HL-60 (cell line): Measurements from ENCODE around the gene ZRANB2.

Experiments
- DNase-seq, 2 experiments: peaks; one replicate each; pipeline ENCODE4 v3.0.0-alpha.2; 2010 to 2020; ENCODE audit warnings: low read depth in 1 of 2, low spot score in 1 of 2
- H3K27ac ChIP-seq: fragments of 250-450 bp; sonication (Bioruptor Pico); replicated peaks from 2 replicates; pipeline ENCODE4 v1.5.1; 2020; ENCODE audit warnings: mild to moderate bottlenecking, moderate library complexity
- H3K27me3 ChIP-seq: fragments of 250-450 bp; sonication (Bioruptor Pico); 2 replicates; pipeline ENCODE4 v1.5.1; 2021; ENCODE audit warnings: mild to moderate bottlenecking, moderate library complexity; ENCODE audit not compliant: insufficient read depth, poor library complexity, severe bottlenecking
- H3K4me3 ChIP-seq: replicated peaks from 2 replicates; pipeline ENCODE4 v1.5.1; 2011; ENCODE audit warnings: mild to moderate bottlenecking, control low read depth, low read length; ENCODE audit not compliant: insufficient read depth
- GABPA ChIP-seq: IDR thresholded peaks from 2 replicates; pipeline ENCODE4 v1.6.1; 2012; ENCODE audit warnings: low read depth
- POLR2AphosphoS5 ChIP-seq: IDR thresholded peaks from 2 replicates; pipeline ENCODE4 v1.6.1; 2012; ENCODE audit warnings: low read depth
- SPI1 ChIP-seq: IDR thresholded peaks from 2 replicates; pipeline ENCODE4 v1.6.1; 2012; ENCODE audit warnings: low read depth, mild to moderate bottlenecking, borderline replicate concordance
- TF ChIP-seq, protein P1 (sequence below): IDR thresholded peaks from one replicate; pipeline ENCODE4 v1.5.1; 2011; ENCODE audit warnings: low read length, control low read depth, inconsistent platforms; ENCODE audit not compliant: insufficient read depth
- TF ChIP-seq, protein P2 (sequence below): IDR thresholded peaks from 2 replicates; pipeline ENCODE4 v1.6.1; 2012; ENCODE audit warnings: low read depth; ENCODE audit not compliant: insufficient replicate concordance

The ZRANB2 gene

DNA sequence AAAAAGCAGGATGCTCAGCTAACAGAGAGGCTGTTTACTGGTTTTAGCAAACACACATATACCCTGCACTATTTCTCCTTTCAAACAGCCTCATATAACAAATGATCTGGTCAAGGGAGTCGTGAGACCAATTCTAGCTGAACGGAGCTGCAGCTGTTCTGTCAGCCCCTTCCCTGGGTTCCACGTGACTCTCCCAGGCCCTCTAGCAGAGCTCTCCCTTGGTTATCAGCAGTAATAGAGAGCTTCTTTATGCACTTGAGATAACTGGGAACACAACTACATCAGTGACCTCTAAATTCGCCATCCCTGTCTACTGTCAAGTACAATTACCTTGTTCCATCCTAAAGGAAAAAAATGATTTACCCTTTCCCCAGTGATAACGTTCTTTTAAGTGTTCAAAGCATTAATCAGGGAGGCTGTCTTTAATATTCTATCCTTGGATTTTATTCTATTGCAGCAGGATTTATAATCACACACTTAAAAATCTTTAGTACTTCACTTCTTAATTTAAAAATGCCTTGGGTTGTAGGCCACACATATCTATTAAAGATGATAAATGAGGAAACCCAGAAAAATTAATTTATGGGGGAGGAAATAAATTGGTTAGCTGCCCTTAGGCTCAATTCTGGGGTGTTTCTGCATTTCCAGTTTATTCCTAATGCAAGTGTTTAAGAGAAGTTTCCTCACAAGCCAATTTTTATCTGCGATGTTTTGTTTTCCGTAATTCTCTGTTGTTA lies 61.4 kb downstream of the ZRANB2 start:
- Histone ChIP-seq H3K4me3 (no peak overlapping the region), H3K27me3 (no peaks in the 10 kb centered on the region), H3K27ac (no peak overlapping the region)
- no peak for TF ChIP-seq SPI1
- TF ChIP-seq, protein P1, sequence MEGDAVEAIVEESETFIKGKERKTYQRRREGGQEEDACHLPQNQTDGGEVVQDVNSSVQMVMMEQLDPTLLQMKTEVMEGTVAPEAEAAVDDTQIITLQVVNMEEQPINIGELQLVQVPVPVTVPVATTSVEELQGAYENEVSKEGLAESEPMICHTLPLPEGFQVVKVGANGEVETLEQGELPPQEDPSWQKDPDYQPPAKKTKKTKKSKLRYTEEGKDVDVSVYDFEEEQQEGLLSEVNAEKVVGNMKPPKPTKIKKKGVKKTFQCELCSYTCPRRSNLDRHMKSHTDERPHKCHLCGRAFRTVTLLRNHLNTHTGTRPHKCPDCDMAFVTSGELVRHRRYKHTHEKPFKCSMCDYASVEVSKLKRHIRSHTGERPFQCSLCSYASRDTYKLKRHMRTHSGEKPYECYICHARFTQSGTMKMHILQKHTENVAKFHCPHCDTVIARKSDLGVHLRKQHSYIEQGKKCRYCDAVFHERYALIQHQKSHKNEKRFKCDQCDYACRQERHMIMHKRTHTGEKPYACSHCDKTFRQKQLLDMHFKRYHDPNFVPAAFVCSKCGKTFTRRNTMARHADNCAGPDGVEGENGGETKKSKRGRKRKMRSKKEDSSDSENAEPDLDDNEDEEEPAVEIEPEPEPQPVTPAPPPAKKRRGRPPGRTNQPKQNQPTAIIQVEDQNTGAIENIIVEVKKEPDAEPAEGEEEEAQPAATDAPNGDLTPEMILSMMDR = no peak
- TF ChIP-seq, protein P2, sequence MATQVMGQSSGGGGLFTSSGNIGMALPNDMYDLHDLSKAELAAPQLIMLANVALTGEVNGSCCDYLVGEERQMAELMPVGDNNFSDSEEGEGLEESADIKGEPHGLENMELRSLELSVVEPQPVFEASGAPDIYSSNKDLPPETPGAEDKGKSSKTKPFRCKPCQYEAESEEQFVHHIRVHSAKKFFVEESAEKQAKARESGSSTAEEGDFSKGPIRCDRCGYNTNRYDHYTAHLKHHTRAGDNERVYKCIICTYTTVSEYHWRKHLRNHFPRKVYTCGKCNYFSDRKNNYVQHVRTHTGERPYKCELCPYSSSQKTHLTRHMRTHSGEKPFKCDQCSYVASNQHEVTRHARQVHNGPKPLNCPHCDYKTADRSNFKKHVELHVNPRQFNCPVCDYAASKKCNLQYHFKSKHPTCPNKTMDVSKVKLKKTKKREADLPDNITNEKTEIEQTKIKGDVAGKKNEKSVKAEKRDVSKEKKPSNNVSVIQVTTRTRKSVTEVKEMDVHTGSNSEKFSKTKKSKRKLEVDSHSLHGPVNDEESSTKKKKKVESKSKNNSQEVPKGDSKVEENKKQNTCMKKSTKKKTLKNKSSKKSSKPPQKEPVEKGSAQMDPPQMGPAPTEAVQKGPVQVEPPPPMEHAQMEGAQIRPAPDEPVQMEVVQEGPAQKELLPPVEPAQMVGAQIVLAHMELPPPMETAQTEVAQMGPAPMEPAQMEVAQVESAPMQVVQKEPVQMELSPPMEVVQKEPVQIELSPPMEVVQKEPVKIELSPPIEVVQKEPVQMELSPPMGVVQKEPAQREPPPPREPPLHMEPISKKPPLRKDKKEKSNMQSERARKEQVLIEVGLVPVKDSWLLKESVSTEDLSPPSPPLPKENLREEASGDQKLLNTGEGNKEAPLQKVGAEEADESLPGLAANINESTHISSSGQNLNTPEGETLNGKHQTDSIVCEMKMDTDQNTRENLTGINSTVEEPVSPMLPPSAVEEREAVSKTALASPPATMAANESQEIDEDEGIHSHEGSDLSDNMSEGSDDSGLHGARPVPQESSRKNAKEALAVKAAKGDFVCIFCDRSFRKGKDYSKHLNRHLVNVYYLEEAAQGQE = no peak
- TF ChIP-seq GABPA = no peak
- no peak for TF ChIP-seq POLR2AphosphoS5
- no peak for DNase-seq

DNA sequence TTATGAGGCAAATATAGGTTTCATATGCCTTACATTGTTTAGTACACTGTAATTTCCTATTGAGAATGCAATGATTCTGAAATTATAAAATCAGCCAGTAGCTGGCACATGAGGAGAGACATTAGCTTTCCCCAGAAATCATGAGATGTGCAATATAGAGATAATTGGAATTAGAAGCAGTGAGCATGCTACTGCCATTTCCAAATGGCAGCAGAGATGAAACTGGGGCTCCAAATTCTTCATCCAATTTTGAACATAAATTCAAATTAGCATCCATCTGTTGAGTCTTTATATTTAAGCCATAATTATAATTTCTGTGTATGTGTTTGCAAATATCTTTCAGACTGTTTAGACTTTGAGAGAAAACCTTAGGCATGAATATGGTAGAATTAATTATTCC lies 62.0 kb downstream of the ZRANB2 start:
- TF ChIP-seq POLR2AphosphoS5 (no peak), GABPA (no peak), SPI1 (no peak)
- TF ChIP-seq, protein P2 = no peak
- TF ChIP-seq, protein P1 = no peak
- no peak overlapping the region for H3K4me3 ChIP-seq
- H3K27me3 ChIP-seq = no peaks in the 10 kb centered on the region
- no peak for DNase-seq
- no peak overlapping the region for H3K27ac ChIP-seq

DNA sequence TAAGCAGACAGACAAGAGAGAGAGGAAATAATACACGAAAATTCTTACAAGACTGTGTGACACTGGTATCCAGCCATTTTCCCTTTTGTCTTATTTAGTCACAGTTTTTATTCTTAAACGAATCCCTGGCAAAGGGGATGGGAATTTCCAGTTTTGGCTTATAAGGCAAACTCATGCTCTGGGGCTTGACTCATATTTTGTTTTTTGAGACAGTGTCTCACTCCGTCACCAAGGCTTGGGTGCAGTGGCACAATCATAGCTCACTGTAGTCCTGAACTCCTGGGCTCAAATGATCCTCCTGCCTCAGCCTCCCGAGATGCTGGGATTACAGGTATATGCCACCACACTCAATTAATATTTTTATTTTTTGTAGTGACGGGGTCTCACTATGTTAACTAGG lies 65.1 kb downstream of the ZRANB2 start:
- TF ChIP-seq POLR2AphosphoS5 (no peak), SPI1 (no peak), GABPA (no peak)
- TF ChIP-seq, protein P1 = no peak
- TF ChIP-seq, protein P2 = no peak

More for the DNA sequence above, 65.1 kb downstream of the ZRANB2 start:
- DNase-seq = no peak
- no peak overlapping the region for H3K4me3 ChIP-seq
- no peaks in the 10 kb centered on the region for H3K27me3 ChIP-seq
- no peak overlapping the region for H3K27ac ChIP-seq
